Esophagus (tissue), 2 donors: ENCODE measurements around the gene DDAH1. TPM values are rescaled to one million over a fixed set of nuclear protein-coding genes. Genes with fewer than 3 reads are reported as not detected.

Experiments
- H3K27ac ChIP-seq, 2 donors: one replicate each; pipeline ENCODE4 v1.5.1; 2013; ENCODE audit warnings: low read depth in 2 of 2, mild to moderate bottlenecking in 2 of 2, inconsistent platforms in 1 of 2, low read length in 1 of 2, moderate library complexity in 1 of 2
- H3K27me3 ChIP-seq, 2 donors: one replicate each; pipeline ENCODE4 v1.6.1; 2013; ENCODE audit warnings: low read length in 2 of 2, control low read depth in 1 of 2, mild to moderate bottlenecking in 1 of 2; ENCODE audit not compliant: insufficient read depth in 2 of 2, control insufficient read depth in 1 of 2
- H3K36me3 ChIP-seq, 2 donors: one replicate each; pipeline ENCODE4 v1.6.1; 2013; ENCODE audit warnings: low read length in 1 of 2; ENCODE audit not compliant: control insufficient read depth in 2 of 2, insufficient read depth in 2 of 2
- H3K4me1 ChIP-seq, 2 donors: one replicate each; pipeline ENCODE4 v1.6.1; 2013; ENCODE audit warnings: low read length in 1 of 2; ENCODE audit not compliant: control insufficient read depth in 2 of 2, insufficient read depth in 2 of 2
- H3K4me3 ChIP-seq, 2 donors: one replicate each; pipeline ENCODE4 v1.5.1; 2013; ENCODE audit warnings: low read length in 2 of 2, mild to moderate bottlenecking in 2 of 2, low read depth in 1 of 2, moderate library complexity in 1 of 2
- H3K9me3 ChIP-seq, 2 donors: one replicate each; pipeline ENCODE4 v1.6.1; 2013; ENCODE audit warnings: mild to moderate bottlenecking in 2 of 2, low read depth in 1 of 2, low read length in 1 of 2, moderate library complexity in 1 of 2; ENCODE audit not compliant: control insufficient read depth in 2 of 2, insufficient read depth in 1 of 2
- WGBS, 2 donors: extraction: QIAGEN DNeasy Blood & Tissue Kit; methylation state at CpG; one replicate each; pipeline ENCODE4 v1.1.7; 2013; 5-methylcytosine and 5-hydroxymethylcytosine counted together
- polyA plus RNA-seq, 2 donors: library from polyadenylated mRNA; stranded (reverse); fragments of 200-250 nt; gene quantifications; one replicate each; pipeline ENCODE4 v1.2.3, GENCODE V29; 2013
- donor health status: healthy with polysubstance abuse.
- donor health status: Bipolar disorder and iron deficiency.

Gene DDAH1
- polyA plus RNA-seq, 2 donors = 5.9 to 6.9 TPM

- Histone ChIP-seq H3K9me3 (no peaks in the 10 kb centered on the region), H3K27me3 (no peaks in the 10 kb centered on the region), H3K4me3 (no peak overlapping the region), H3K36me3 (no peaks in the 10 kb centered on the region), H3K4me1 (peaks cover 0 to 2% of the 10 kb centered on the region in 2 donors), H3K27ac (no peak overlapping the region)
- WGBS, 2 donors = 73 to 85% methylated on average over 4 of the region's 4 CpGs
Observed at GRCh38 chr1:85462931-85463649, 1.9 kb downstream of the DDAH1 start.

DNA sequence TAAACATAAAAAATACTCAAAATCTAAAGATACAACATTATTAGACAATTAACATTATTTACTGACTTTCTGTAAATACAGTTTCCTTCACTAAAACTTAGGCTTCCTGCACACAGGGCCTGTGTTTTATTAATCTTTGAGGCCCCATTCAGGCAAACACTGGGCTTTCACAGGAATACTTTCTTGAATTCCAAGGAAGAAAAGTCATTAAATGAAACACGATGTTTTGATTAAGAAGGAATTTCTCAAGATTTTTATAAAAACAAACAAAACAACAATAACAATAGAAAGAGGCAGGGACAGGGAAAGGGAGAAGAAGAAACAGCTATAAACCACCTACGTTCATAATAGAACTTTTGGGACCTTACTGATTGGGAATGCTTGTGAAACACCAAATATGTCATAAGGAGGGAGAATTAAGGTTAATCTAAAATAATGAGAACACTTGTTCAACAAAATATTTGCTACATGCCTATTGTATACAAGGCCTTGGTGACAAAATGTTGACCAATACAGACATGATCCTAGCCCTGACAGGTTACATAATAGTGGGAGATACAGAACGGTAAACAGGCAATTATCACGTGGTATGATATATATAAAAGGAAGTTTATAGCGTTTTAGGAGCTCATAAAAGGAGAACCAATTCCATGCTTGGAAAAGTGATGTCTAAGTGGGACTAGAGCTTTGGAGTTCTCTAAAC, 3.6 kb downstream of the DDAH1 start:
- no peaks in the 10 kb centered on the region for H3K9me3 ChIP-seq
- H3K4me3 ChIP-seq = no peak overlapping the region
- H3K27me3 ChIP-seq = no peaks in the 10 kb centered on the region
- no peaks in the 10 kb centered on the region for H3K36me3 ChIP-seq
- WGBS, 2 donors = 60 to 61% methylated on average over 5 of the region's 5 CpGs
- no peak overlapping the region for H3K27ac ChIP-seq
- peaks cover 0 to 2% of the 10 kb centered on the region in 2 donors for H3K4me1 ChIP-seq

GRCh38 chr1:85460555-85461088, 4.3 kb downstream of the DDAH1 start:
- 42 to 45% methylated on average over 2 of the region's 2 CpGs for WGBS, 2 donors
- H3K9me3 ChIP-seq = no peaks in the 10 kb centered on the region
- peaks cover 0 to 2% of the 10 kb centered on the region in 2 donors for H3K4me1 ChIP-seq
- peak overlapping the region; percentile 43 to 53 for H3K27ac ChIP-seq
- no peaks in the 10 kb centered on the region for H3K36me3 ChIP-seq
- H3K4me3 ChIP-seq = no peak overlapping the region
- H3K27me3 ChIP-seq = no peaks in the 10 kb centered on the region

GRCh38 chr1:85459290-85459689, 5.7 kb downstream of the DDAH1 start:
- WGBS, 2 donors = 24 to 31% methylated on average over 2 of the region's 2 CpGs
- Histone ChIP-seq H3K36me3 (no peaks in the 10 kb centered on the region), H3K4me3 (no peak overlapping the region), H3K27ac (no peak overlapping the region), H3K27me3 (no peaks in the 10 kb centered on the region), H3K4me1 (peaks cover 0 to 2% of the 10 kb centered on the region in 2 donors), H3K9me3 (no peaks in the 10 kb centered on the region)

DNA sequence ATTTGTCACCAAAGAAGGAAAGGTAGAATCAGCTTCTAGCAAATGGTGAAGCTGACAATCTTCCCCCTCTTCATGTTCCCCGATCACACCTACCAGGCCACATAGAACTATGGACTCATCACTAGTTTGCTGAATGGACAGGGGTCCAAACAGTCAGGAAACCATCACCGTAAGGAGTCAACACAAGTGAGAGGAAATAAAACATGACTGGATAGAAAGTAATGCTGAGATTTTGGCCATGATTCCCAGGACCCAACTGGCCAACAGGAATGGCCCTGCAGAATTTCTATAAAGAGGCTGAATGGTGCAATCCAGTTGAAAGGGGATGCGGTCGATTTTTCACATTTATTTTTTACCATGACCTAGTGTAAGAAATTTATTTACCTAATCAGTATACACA, 10.7 kb downstream of the DDAH1 start:
- no peak overlapping the region for H3K4me3 ChIP-seq
- peaks cover 2% of the 10 kb centered on the region in 2 donors for H3K4me1 ChIP-seq
- 94 to 96% methylated on average over 4 of the region's 4 CpGs for WGBS, 2 donors
- H3K27ac ChIP-seq = no peak overlapping the region
- H3K27me3 ChIP-seq = no peaks in the 10 kb centered on the region
- H3K36me3 ChIP-seq = no peaks in the 10 kb centered on the region
- H3K9me3 ChIP-seq = no peaks in the 10 kb centered on the region

DNA sequence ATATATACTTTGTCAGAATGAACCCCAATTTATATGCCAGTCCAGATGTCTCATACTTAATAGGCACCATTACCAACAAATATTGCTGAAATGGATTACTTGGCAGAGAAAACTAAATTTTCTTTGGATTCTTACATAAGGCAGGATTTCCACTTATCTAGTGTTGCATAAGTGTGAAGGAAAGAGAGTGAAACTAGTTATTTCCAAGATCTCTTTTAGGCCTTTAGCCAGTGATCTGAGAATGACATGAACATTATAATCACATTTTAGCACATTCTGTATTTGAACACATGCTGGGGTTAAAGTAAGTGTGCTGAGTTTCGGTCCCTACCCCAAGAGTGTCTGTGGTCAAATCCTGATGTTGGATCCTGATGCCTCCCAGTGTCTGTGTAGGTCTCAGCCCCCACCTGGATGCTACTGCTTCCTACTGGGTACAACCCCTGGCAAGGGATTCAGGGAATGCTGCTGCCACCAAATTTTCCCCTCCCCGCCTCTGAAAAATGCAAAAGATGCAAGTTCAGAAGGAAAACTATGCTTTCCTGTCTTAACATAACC, 11.2 kb downstream of the DDAH1 start:
- no peak overlapping the region for H3K27ac ChIP-seq
- no peaks in the 10 kb centered on the region for H3K9me3 ChIP-seq
- WGBS, 2 donors = 84 to 89% methylated on average over 2 of the region's 2 CpGs
- H3K27me3 ChIP-seq = no peaks in the 10 kb centered on the region
- no peaks in the 10 kb centered on the region for H3K36me3 ChIP-seq
- peaks cover 2% of the 10 kb centered on the region in 2 donors for H3K4me1 ChIP-seq
- H3K4me3 ChIP-seq = no peak overlapping the region

DNA sequence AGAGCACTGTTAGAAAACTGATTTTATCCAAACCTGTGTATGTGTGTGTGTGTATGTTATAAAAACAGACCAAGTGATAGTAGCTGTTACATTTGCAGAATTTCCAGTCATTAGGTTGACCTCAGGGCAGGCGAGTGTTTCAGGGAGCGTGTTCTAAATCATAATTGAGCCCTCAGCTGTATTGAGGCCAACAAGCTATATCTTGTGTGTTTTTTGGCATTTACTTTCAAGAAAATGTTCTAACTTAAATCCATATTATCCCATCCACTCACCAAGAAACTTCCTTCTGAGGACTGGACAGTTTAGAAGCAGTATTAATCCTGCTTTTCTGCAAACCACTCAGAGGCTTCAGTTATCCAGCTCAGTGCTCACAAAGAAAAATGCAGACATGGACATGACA, 12.0 kb downstream of the DDAH1 start:
- Histone ChIP-seq H3K36me3 (no peaks in the 10 kb centered on the region), H3K9me3 (no peaks in the 10 kb centered on the region), H3K27me3 (no peaks in the 10 kb centered on the region), H3K4me1 (peaks cover 2% of the 10 kb centered on the region in 2 donors), H3K4me3 (no peak overlapping the region), H3K27ac (no peak overlapping the region)
- WGBS, 2 donors = 38% methylated on average over 2 of the region's 2 CpGs

GRCh38 chr1:85451236-85451830, 13.6 kb downstream of the DDAH1 start:
- Histone ChIP-seq H3K27me3 (no peaks in the 10 kb centered on the region), H3K9me3 (no peaks in the 10 kb centered on the region), H3K4me3 (no peak overlapping the region), H3K36me3 (no peaks in the 10 kb centered on the region), H3K27ac (no peak overlapping the region), H3K4me1 (peaks cover 2% of the 10 kb centered on the region in 2 donors)
- WGBS, 2 donors = 86 to 87% methylated on average over 2 of the region's 2 CpGs

GRCh38 chr1:85450832-85451231, 14.1 kb downstream of the DDAH1 start:
- Histone ChIP-seq H3K4me3 (no peak overlapping the region), H3K9me3 (no peaks in the 10 kb centered on the region), H3K4me1 (peaks cover 2% of the 10 kb centered on the region in 2 donors), H3K27ac (no peak overlapping the region), H3K27me3 (no peaks in the 10 kb centered on the region), H3K36me3 (no peaks in the 10 kb centered on the region)
- 93% methylated on average over 2 of the region's 2 CpGs for WGBS, 2 donors
